ENCODE results near the gene SGMS1. TPM values are rescaled to one million over a fixed set of nuclear protein-coding genes. Genes with fewer than 3 reads are reported as not detected.

The SGMS1 gene
- total RNA-seq, 1 donor, result 61.2 TPM

DNA sequence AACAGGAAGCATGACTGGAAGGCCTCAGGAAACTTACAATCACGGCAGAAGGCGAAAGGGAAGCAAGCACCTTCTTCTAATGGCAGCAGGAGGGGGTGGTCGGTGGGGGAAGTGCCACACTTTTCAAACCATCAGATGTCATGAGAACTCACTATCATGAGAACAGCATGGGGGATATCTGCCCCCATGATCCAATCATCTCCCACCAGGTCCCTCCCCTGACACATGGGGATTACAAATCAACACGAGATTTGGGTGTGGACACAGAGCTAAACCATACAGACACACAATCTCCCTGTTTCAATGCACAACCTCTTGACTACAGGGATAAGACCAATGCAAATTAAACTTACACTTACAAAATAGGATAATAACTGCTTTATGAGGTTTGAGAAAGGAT lies 97.6 kb downstream of the SGMS1 start:
- no peak for DNase-seq (ENCODE audit: low read depth)
- TF ChIP-seq, protein P1, sequence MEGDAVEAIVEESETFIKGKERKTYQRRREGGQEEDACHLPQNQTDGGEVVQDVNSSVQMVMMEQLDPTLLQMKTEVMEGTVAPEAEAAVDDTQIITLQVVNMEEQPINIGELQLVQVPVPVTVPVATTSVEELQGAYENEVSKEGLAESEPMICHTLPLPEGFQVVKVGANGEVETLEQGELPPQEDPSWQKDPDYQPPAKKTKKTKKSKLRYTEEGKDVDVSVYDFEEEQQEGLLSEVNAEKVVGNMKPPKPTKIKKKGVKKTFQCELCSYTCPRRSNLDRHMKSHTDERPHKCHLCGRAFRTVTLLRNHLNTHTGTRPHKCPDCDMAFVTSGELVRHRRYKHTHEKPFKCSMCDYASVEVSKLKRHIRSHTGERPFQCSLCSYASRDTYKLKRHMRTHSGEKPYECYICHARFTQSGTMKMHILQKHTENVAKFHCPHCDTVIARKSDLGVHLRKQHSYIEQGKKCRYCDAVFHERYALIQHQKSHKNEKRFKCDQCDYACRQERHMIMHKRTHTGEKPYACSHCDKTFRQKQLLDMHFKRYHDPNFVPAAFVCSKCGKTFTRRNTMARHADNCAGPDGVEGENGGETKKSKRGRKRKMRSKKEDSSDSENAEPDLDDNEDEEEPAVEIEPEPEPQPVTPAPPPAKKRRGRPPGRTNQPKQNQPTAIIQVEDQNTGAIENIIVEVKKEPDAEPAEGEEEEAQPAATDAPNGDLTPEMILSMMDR (IDR thresholded peaks at IDR 0.05; ENCODE audit: insufficient read depth, low read length), result no peak
- H3K4me3 ChIP-seq (ENCODE audit: low read depth, low read length), result no peak overlapping the region

DNA sequence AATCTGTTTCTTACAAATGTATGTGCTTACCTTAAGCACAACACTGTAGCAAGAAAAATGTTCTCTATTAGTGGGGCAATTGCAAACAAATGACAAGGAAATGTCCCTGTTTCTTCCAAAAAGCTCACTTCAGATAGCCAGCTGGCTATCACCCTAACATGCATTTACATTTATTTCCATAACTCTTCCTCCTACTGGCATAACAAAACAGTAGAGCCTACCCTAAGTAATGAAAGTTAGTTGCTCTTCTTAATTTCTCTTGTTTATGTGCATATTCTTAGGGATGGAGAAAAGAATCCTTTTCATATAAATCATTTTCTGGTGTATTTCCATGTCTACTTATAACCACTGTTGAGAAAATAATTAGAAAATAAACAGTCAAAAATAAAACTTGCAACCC lies 100.4 kb downstream of the SGMS1 start:
- TF ChIP-seq, protein P1 (IDR thresholded peaks at IDR 0.05; ENCODE audit: insufficient read depth, low read length), result no peak
- H3K4me3 ChIP-seq (ENCODE audit: low read depth, low read length), result no peak overlapping the region
- DNase-seq (ENCODE audit: low read depth), result no peak

- no peak for DNase-seq (ENCODE audit: low read depth)
- TF ChIP-seq, protein P1 (IDR thresholded peaks at IDR 0.05; ENCODE audit: insufficient read depth, low read length), result no peak
- H3K4me3 ChIP-seq (ENCODE audit: low read depth, low read length), result no peak overlapping the region
These were observed 100.8 kb downstream of the SGMS1 start for GRCh38 chr10:50522908-50523307.

DNA sequence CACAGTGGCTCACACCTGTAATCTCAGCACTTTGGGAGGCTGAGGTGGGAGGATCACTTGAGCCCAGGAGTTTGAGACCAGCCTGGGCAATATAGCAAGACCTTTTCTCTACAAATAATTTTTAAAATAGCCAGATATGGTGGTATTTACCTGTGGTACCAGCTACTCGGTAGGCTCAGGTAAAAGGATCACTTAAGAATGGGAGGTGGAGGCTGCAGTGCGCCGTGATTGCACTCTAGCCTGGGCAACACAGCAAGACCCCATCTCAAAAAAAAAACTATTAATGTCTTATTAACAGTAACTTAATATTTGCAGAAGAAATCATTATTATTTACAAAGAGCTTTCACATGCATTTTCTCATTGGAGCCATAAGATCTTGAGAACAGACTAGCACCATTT lies 103.6 kb downstream of the SGMS1 start:
- no peak for DNase-seq (ENCODE audit: low read depth)
- TF ChIP-seq, protein P1 (IDR thresholded peaks at IDR 0.05; ENCODE audit: insufficient read depth, low read length), result no peak

GRCh38 chr10:50517626-50518025 lies 106.1 kb downstream of the SGMS1 start:
- H3K4me3 ChIP-seq (ENCODE audit: low read depth, low read length), result no peak overlapping the region
- TF ChIP-seq, protein P1 (IDR thresholded peaks at IDR 0.05; ENCODE audit: insufficient read depth, low read length), result no peak
- DNase-seq (ENCODE audit: low read depth), result no peak

More for the DNA sequence above, 103.6 kb downstream of the SGMS1 start:
- H3K4me3 ChIP-seq (ENCODE audit: low read depth, low read length), result no peak overlapping the region

DNA sequence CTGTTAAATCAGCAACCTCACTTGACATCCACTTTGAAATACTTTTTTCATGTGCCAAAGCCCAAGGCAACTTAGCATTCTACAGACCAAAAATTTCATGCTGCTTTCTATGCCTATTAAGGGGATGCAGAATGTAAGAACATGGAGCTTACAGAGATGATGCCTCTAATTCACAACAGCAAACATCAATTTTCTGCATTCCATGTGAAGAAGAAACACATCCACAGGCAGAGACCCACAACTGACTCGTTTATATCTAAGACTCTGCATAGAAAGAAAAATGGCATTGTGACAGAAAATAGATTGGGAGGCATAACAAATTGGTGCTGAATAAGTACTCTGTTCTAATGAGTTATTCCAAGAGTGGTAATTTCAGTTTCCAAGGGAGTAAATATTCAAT lies 107.6 kb downstream of the SGMS1 start:
- no peak overlapping the region for H3K4me3 ChIP-seq (ENCODE audit: low read depth, low read length)
- DNase-seq (ENCODE audit: low read depth), result no peak

GRCh38 chr10:50515420-50515819 lies 108.3 kb downstream of the SGMS1 start:
- no peak overlapping the region for H3K4me3 ChIP-seq (ENCODE audit: low read depth, low read length)
- TF ChIP-seq, protein P1 (IDR thresholded peaks at IDR 0.05; ENCODE audit: insufficient read depth, low read length), result no peak
- no peak for DNase-seq (ENCODE audit: low read depth)

More for the DNA sequence above, 107.6 kb downstream of the SGMS1 start:
- TF ChIP-seq, protein P1 (IDR thresholded peaks at IDR 0.05; ENCODE audit: insufficient read depth, low read length), result no peak

All from fibroblast of the aortic adventitia (primary cell).